AG09309 (cell line): ENCODE data around the gene PLGRKT.
"Not testable (repeated sequence)": the region's sequence is repeated elsewhere in the genome, so short reads cannot be mapped to it uniquely, and the experiment has no call there.

ENCODE experiments used
- DNase-seq: peaks from one replicate; pipeline ENCODE4 v3.0.0-alpha.2; 2010; ENCODE audit warnings: low read depth
- H3K4me3 ChIP-seq: 2 replicates; pipeline ENCODE4 v1.5.1; 2011; ENCODE audit warnings: mild to moderate bottlenecking, low read depth, low read length, moderate library complexity; ENCODE audit not compliant: control insufficient read depth
- TF ChIP-seq, protein P1 (sequence below): IDR thresholded peaks from 2 replicates; pipeline ENCODE4 v1.5.1; 2011; ENCODE audit warnings: mild to moderate bottlenecking, low read depth, low read length, inconsistent platforms; ENCODE audit not compliant: insufficient read depth, control insufficient read depth; ENCODE audit errors: missing control alignments

Gene PLGRKT

DNA sequence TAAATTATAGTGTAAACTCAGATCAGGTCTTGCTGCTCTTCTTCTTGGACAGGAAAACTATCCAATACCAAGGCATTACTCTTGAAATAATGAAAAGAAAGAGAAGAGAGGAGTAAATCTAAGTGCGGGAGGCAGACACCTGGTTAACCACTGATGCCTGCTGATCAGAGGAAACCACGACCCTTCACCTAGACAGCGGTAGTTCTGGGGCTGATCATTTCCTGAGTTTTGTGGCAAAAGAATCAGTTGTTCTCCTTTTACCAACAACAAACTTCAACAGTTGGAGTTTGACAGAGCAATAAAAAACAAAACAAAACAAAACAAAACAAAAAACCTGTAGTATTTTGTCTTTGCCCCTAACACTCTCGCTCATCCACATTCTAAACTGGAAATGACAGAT lies 101.0 kb downstream of the PLGRKT start:
- TF ChIP-seq, protein P1, sequence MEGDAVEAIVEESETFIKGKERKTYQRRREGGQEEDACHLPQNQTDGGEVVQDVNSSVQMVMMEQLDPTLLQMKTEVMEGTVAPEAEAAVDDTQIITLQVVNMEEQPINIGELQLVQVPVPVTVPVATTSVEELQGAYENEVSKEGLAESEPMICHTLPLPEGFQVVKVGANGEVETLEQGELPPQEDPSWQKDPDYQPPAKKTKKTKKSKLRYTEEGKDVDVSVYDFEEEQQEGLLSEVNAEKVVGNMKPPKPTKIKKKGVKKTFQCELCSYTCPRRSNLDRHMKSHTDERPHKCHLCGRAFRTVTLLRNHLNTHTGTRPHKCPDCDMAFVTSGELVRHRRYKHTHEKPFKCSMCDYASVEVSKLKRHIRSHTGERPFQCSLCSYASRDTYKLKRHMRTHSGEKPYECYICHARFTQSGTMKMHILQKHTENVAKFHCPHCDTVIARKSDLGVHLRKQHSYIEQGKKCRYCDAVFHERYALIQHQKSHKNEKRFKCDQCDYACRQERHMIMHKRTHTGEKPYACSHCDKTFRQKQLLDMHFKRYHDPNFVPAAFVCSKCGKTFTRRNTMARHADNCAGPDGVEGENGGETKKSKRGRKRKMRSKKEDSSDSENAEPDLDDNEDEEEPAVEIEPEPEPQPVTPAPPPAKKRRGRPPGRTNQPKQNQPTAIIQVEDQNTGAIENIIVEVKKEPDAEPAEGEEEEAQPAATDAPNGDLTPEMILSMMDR = no peak
- H3K4me3 ChIP-seq = no peak overlapping the region
- no peak for DNase-seq

DNA sequence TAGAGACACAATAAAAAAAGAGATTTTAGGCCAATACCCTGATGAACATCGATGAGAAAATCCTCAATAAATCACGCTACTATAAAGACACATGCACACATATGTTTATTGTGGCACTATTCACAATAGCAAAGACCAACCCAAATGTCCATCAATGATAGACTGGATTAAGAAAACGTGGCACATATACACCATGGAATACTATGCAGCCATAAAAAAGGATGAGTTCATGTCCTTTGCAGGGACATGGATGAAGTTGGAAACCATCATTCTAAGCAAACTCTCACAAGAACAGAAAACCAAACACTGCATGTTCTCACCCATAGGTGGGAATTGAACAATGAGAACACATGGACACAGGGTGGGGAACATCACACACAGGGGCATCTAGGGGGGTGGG lies 106.4 kb downstream of the PLGRKT start:
- DNase-seq, H3K4me3 ChIP-seq: not testable (repeated sequence)

DNA sequence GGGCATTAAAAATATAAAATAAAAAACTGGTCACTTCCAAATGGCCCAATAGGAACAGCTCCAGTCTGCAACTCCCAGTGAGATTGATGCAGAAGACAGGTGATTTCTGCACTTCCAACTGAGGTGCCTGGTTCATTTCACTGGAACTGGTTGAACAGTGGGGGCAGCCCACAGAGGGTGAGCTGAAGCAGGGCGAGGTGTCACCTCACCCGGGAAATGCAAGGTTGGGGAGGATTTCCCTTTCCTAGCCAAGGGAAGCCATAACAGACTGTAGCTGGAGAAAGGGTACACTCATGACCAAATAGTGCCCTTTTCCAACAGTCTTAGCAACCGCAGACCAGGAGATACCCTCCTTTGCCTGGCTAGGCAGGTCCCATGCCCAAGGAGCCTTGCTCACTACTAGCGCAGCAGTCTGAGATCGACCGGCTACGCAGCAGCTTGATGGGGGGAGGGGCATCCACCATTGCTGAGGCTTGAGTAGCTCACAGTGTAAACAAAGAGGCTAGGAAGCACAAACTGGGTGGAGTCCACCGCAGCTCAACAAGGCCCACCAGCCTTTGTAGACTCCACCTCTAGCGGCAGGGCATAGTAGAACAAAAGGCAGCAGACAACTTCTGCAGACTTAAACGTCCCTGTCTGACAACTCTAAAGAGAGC lies 110.7 kb downstream of the PLGRKT start:
- no peak overlapping the region for H3K4me3 ChIP-seq

DNA sequence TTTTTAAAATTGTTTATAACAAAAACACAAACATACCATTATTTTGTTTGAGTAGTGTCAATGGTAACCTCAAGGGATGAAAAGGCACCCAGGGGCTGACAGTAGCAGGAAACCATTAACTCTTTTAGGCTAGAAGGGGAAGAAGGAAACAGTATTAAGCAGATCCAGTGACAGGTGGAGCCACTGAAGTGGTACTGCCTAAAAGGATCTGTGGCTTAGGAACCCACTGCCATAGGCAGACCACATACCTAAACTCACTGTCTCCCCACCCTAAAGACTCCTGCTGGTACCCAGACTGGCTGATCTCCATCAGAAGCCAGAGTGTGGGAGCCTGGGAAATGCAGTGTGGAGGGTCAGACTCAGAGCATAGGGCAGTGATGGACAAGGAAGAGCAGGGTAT lies 111.5 kb downstream of the PLGRKT start:
- H3K4me3 ChIP-seq = no peak overlapping the region
- TF ChIP-seq, protein P1 = no peak
- no peak for DNase-seq

More for the DNA sequence above, 110.7 kb downstream of the PLGRKT start:
- TF ChIP-seq, protein P1 = no peak
- DNase-seq = no peak

DNA sequence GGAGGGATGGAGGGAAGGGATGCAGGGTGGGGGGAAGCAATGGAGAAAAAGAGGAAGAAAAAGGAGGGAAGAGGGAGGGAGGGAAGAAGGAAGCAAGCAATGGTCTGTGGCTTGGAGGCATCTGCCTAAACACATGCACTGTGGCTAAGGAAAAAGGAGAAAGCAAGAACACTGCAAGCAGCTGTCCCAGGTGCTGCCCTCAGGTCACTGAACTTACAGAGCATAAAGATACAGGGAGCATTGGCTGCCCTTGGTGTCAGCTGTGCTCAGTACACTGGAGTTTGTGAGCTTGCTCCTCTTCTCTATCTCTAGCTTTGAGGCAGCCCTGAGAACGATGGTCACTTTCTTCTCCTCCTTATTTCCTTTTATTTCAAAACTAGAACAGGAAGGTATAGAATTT lies 116.1 kb downstream of the PLGRKT start:
- not testable (repeated sequence) for H3K4me3 ChIP-seq, DNase-seq

DNA sequence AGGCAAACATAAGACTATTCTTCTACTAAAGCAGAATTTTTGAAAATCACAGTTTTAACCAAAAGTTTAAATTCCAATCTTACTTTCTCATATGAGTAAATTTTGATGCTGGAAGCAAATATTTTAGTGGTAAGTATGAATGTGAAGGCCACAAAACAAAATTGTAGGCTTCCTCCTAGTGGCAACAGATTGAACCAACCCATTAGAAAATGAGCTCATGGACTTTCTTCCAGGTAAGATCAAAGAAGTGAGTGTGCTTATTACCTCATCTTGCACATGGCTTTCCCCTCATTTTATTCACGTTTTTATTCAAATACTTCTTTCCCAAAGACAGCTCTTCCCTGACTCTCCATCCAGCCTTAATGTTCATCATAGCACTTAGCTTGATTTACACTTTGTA lies 116.7 kb downstream of the PLGRKT start:
- no peak overlapping the region for H3K4me3 ChIP-seq
- no peak for DNase-seq
- TF ChIP-seq, protein P1 = peak; percentile 25

DNA sequence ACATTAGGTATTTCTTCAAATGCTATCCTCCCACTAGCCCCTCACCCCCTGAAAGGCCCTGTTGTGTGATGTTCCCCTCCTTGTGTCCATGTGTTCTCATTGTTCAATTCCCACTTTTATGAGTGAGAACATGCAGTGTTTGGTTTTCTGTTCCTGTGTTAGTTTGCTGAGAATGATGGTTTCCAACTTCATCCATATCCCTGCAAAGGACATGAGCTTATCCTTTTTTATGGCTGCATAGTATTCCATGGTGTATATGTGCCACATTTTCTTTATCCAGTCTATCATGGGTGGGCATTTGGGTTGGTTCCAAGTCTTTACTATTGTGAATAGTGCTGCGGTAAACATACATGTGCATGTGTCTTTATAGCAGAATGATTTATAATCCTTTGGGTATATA lies 121.3 kb downstream of the PLGRKT start:
- not testable (repeated sequence) for DNase-seq, H3K4me3 ChIP-seq

DNA sequence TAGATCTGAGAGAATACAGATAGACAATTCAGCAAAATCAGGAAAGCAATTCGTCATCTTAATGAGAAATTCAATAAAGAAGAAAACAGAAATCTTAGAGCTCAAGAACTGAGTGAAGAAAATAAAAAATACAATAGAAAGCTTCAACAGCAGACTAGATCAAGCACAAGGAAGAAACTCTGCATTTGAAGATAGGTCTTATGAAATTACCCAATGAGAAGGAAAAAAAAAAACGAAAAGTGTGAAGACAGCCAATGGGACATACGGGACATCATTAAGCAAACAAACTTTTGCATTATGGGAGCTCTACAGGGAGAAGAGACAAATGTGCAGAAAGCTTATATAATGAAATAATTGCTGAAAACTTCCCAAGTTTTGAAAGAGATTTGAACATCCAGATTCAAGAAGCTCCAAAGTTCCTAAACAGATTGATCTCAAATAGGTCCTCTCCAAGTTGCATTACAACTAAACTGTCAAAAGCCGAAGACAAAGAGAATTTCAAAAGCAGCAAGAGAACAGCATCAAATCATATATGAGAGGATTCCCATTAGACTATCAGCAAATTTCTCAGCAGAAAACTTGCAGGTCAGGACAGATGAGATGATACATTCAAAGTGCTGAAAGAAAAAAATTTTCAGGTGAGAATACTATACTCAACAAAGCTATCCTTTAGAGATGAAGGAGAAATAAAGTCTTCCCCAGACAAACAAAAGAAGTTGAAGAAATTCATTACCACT lies 122.4 kb downstream of the PLGRKT start:
- no peak for DNase-seq
- TF ChIP-seq, protein P1 = no peak
- H3K4me3 ChIP-seq = no peak overlapping the region
